Suprapubic skin (tissue), 4 donors: ENCODE measurements around the gene RNF167. TPM values are rescaled to one million over a fixed set of nuclear protein-coding genes. Genes with fewer than 3 reads are reported as not detected.
A peak's percentile ranks its signal among the peaks of the same experiment; 100 is the strongest.

Source experiments
- DNase-seq, 2 donors: peaks; one replicate each; pipeline ENCODE4 v3.0.0-alpha.2; 2019; ENCODE audit warnings: low spot score in 2 of 2
- H3K27ac ChIP-seq: fragments of 200-600 bp; sonication (generic); one replicate; pipeline ENCODE4 v1.5.1; 2019
- H3K27me3 ChIP-seq: fragments of 200-600 bp; sonication (generic); one replicate; pipeline ENCODE4 v1.5.1; 2019
- H3K36me3 ChIP-seq: fragments of 200-600 bp; sonication (generic); one replicate; pipeline ENCODE4 v1.5.1; 2019
- H3K4me1 ChIP-seq: fragments of 200-600 bp; sonication (generic); one replicate; pipeline ENCODE4 v1.5.1; 2019
- H3K4me3 ChIP-seq: fragments of 200-600 bp; sonication (generic); one replicate; pipeline ENCODE4 v1.5.1; 2019; ENCODE audit warnings: mild to moderate bottlenecking
- H3K9me3 ChIP-seq: fragments of 200-600 bp; sonication (generic); one replicate; pipeline ENCODE4 v1.5.1; 2019
- CTCF ChIP-seq, 2 donors: fragments of 200-600 bp in 1 of 2; fragments of 450-650 bp in 1 of 2; sonication (generic) in 1 of 2; IDR thresholded peaks; one replicate each; pipeline ENCODE4 v1.5.1; 2016 to 2019; ENCODE audit warnings: antibody characterized with exemption in 2 of 2, mild to moderate bottlenecking in 1 of 2, moderate library complexity in 1 of 2
- EP300 ChIP-seq: sonication (generic); formaldehyde crosslinking; IDR thresholded peaks from one replicate; pipeline ENCODE4 v1.6.1; 2017; ENCODE audit warnings: antibody characterized with exemption
- POLR2A ChIP-seq, 2 donors: fragments of 450-650 bp; IDR thresholded peaks; one replicate each; pipeline ENCODE4 v1.6.1; 2017; ENCODE audit warnings: antibody characterized with exemption in 2 of 2, mild to moderate bottlenecking in 2 of 2, moderate library complexity in 2 of 2
- POLR2AphosphoS5 ChIP-seq, 3 donors: sonication (generic); formaldehyde crosslinking; IDR thresholded peaks; one replicate each; pipeline ENCODE4 v1.6.1; 2017; ENCODE audit warnings: antibody characterized with exemption in 3 of 3
- WGBS: methylation state at CpG from one replicate; pipeline ENCODE4 v1.1.5; 2018; 5-methylcytosine and 5-hydroxymethylcytosine counted together
- total RNA-seq, 4 donors: library from RNA; depleted of rRNA; stranded (reverse); fragments of >200 nt; gene quantifications; one replicate each; pipeline ENCODE4 v1.1.0, GENCODE V29; 2016

RNF167 gene
- total RNA-seq, 4 donors from 2014 or later, result 74.1 to 118 (median 99.4) TPM

GRCh38 chr17:4982305-4982704 lies 42.2 kb downstream of the RNF167 start:
- 73% methylated on average over 5 of the region's 5 CpGs for WGBS
- no peak overlapping the region for H3K4me3 ChIP-seq
- TF ChIP-seq CTCF (IDR thresholded peaks at IDR 0.05), result no peak
- no peak for TF ChIP-seq POLR2AphosphoS5 (IDR thresholded peaks at IDR 0.05)
- no peak for DNase-seq
- H3K36me3 ChIP-seq, result peaks cover 64% of the 10 kb centered on the region
- no peaks in the 10 kb centered on the region for H3K27me3 ChIP-seq
- peaks cover 20% of the 10 kb centered on the region for H3K4me1 ChIP-seq
- no peak overlapping the region for H3K27ac ChIP-seq
- H3K9me3 ChIP-seq, result no peaks in the 10 kb centered on the region

- no peaks in the 10 kb centered on the region for H3K27me3 ChIP-seq
- TF ChIP-seq POLR2A (IDR thresholded peaks at IDR 0.05) (no peak), POLR2AphosphoS5 (IDR thresholded peaks at IDR 0.05) (no peak), CTCF (IDR thresholded peaks at IDR 0.05) (no peak), EP300 (no peak)
- H3K4me1 ChIP-seq, result peaks cover 27% of the 10 kb centered on the region
- peaks cover 26% of the 10 kb centered on the region for H3K36me3 ChIP-seq
- no peaks in the 10 kb centered on the region for H3K9me3 ChIP-seq
- H3K27ac ChIP-seq, result peak overlapping the region; percentile 89
- 21% methylated on average over 4 of the region's 5 CpGs for WGBS
- DNase-seq, result no peak
- H3K4me3 ChIP-seq, result peak overlapping the region; percentile 84
Observed at GRCh38 chr17:4986403-4986802, 46.3 kb downstream of the RNF167 start.

DNA sequence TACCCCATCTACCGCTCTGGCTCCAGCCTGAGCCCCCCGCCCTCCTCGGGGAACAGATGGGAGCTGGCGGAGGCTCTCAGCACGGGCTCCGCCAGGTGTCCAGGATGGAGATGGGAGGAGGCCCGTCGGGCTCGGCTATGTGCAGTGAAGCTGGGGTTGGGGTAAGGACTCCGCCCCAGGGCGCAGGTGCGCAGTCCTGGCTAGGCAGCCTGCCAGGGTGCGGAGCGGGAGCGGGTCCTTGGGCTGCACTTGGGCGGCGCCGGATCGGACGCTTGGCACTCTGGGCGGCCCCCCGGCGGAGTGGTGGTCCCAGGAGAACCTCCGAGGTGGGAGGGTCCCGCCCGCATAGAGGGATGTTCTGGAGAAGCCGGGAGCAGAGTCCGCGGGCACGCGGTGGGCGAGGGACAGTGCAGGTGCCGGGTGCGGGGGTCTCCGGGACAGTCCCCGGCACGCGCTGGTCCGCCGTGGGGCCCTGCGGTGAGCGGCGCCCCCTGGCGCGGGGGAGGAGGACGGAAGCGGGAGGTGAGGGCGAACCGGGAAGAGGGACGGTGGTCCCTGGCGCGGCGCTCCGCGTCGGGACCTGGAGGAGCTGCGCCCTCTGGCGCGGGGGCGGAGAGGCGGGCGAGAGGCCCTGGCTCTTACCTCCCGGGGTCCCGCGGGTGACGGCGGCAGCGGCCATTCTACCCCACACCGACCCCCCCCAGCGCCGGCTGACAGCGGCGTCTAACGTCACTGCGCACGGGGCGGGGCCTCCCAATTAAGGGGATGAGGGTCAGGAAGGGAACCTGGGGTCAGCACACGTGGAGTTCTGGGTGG lies 47.1 kb downstream of the RNF167 start, which contains the start of gene CAMTA2:
CAMTA2 (minus strand) TSS at position 725 of the 816 bp plus-strand sequence. CDS start 1,453 bp downstream, outside the sequence.
- DNase-seq, result peak; percentile 94 to 96
- Histone ChIP-seq H3K4me1 (peaks cover 27% of the 10 kb centered on the region), H3K4me3 (peak within 1 kb of the TSS; percentile 84), H3K27ac (peak within 1 kb of the TSS; percentile 89), H3K9me3 (no peaks in the 10 kb centered on the region), H3K36me3 (peaks cover 18% of the 10 kb centered on the region), H3K27me3 (no peaks in the 10 kb centered on the region)
- WGBS, result 7% methylated on average over 10 of the region's 78 CpGs
- TF ChIP-seq POLR2AphosphoS5 (IDR thresholded peaks at IDR 0.05) (no peak), CTCF (IDR thresholded peaks at IDR 0.05) (peak in 1 of 2 donors; percentile 65), POLR2A (IDR thresholded peaks at IDR 0.05) (peak in 1 of 2 donors; percentile 70), EP300 (no peak)

DNA sequence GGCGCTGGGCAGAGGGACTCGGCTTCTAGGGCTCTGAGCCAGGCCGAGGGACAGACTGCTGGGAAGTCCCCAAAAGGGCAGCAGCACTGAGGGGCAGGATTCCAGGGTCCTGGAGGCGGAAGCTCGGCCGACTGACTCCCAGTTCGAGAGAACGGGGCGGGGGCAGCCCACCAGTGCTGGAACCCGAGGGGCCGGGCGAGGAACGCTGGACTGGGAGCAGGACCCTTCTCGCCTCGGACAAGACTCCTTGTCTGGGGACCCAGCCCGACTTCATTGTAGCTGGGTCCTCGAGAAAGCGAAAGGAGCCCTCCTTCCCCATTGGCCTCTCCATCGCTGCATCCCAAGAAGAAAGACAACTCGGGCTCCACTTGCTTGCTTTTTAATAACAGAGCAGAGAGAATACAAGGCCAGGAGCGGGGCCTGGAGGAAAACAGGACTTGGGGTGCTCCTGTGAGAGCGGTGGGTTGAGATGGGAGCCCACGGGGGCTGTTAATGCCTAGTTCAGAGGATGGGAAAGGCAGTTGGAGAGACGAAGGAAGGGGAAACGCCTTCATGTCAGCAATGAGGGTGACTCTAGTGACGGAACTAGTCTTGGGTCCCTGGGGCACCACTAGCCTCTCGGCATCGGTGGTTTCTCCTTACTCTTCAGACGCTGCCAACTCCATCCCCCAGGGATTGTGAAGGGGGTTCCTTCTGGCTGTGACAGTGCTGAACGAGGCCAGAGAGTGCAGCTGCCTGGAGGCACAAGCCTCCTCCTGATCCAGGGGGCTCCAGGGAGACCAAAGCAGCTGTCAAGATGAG lies 47.9 kb downstream of the RNF167 start:
- H3K4me1 ChIP-seq, result peaks cover 27% of the 10 kb centered on the region
- no peak for TF ChIP-seq POLR2AphosphoS5 (IDR thresholded peaks at IDR 0.05)
- peaks cover 10% of the 10 kb centered on the region for H3K36me3 ChIP-seq
- WGBS, result 3% methylated on average over 14 of the region's 30 CpGs
- peak overlapping the region; percentile 84 for H3K4me3 ChIP-seq
- H3K27me3 ChIP-seq, result no peaks in the 10 kb centered on the region
- H3K9me3 ChIP-seq, result no peaks in the 10 kb centered on the region
- H3K27ac ChIP-seq, result peak overlapping the region; percentile 89
- DNase-seq, result no peak

- Histone ChIP-seq H3K4me1 (peaks cover 18% of the 10 kb centered on the region), H3K27me3 (no peaks in the 10 kb centered on the region), H3K36me3 (no peaks in the 10 kb centered on the region), H3K9me3 (no peaks in the 10 kb centered on the region), H3K27ac (no peak overlapping the region), H3K4me3 (no peak overlapping the region)
- DNase-seq, result no peak
- WGBS, result 86% methylated on average over 6 of the region's 6 CpGs
- TF ChIP-seq POLR2A (IDR thresholded peaks at IDR 0.05) (no peak), POLR2AphosphoS5 (IDR thresholded peaks at IDR 0.05) (no peak), CTCF (IDR thresholded peaks at IDR 0.05) (no peak), EP300 (no peak)
Observed at GRCh38 chr17:4994081-4994595, 54.1 kb downstream of the RNF167 start.

Other genes with a start within 250 kb of the RNF167 start
- gene PELP1, start 236.1 kb upstream of the RNF167 start, total RNA-seq, result 10 to 100 TPM; 32.2 to 79.3 (median 60.9) TPM
- 10 to 100 TPM; 12.1 to 20.6 (median 16.0) TPM for gene ARRB2, start 229.6 kb upstream of the RNF167 start, total RNA-seq
- 10 to 100 TPM; 15.0 to 38.0 (median 26.4) TPM for gene MED11, start 208.8 kb upstream of the RNF167 start, total RNA-seq
- gene ZMYND15, start 200.4 kb upstream of the RNF167 start, total RNA-seq, result 1 to 10 TPM in 2 of 4 donors, under 1 TPM in 2; 0.40 to 2.8 (median 1.3) TPM
- gene CXCL16, start 200.3 kb upstream of the RNF167 start, total RNA-seq, result 10 to 100 TPM; 12.5 to 33.9 (median 18.8) TPM
- gene TM4SF5, start 168.4 kb upstream of the RNF167 start, total RNA-seq, result not detected
- gene VMO1, start 153.9 kb upstream of the RNF167 start, total RNA-seq, result 1 to 10 TPM in 2 of 4 donors, not detected in 2; 1.4 to 1.5 TPM
- under 1 TPM in 1 of 4 donors, not detected in 3; 0.80 TPM for gene GLTPD2, start 151.3 kb upstream of the RNF167 start, total RNA-seq
- 100 to 1,000 TPM in 3 of 4 donors, 10 to 100 TPM in 1; 68.6 to 250 (median 189) TPM for gene PSMB6, start 144.1 kb upstream of the RNF167 start, total RNA-seq
- gene PLD2, start 133.1 kb upstream of the RNF167 start, total RNA-seq, result 100 to 1,000 TPM in 1 of 4 donors, 10 to 100 TPM in 3; 53.5 to 134 (median 57.6) TPM
- 100 to 1,000 TPM; 141 to 352 (median 169) TPM for gene MINK1, start 106.9 kb upstream of the RNF167 start, total RNA-seq
- gene C17orf107, start 40.7 kb upstream of the RNF167 start, total RNA-seq, result 1 to 10 TPM; 3.7 to 9.8 (median 7.5) TPM
- 1 to 10 TPM; 1.7 to 6.0 (median 2.4) TPM for gene CHRNE, start 37.2 kb upstream of the RNF167 start, total RNA-seq
- not detected for gene GP1BA, start 8.0 kb upstream of the RNF167 start, total RNA-seq
- 10 to 100 TPM; 35.7 to 74.3 (median 41.6) TPM for gene SLC25A11, start 222 bp upstream of the RNF167 start, total RNA-seq
- gene PFN1, start 8.3 kb downstream of the RNF167 start, total RNA-seq, result 100 to 1,000 TPM; 392 to 756 (median 686) TPM
- gene ENO3, start 10.9 kb downstream of the RNF167 start, total RNA-seq, result 1 to 10 TPM; 2.0 to 4.2 (median 3.2) TPM
- gene SPAG7, start 27.5 kb downstream of the RNF167 start, total RNA-seq, result 10 to 100 TPM; 30.5 to 52.7 (median 47.1) TPM
- gene CAMTA2, start 47.4 kb downstream of the RNF167 start, total RNA-seq, result 10 to 100 TPM; 27.4 to 60.8 (median 34.6) TPM
- 1 to 10 TPM in 2 of 4 donors, under 1 TPM in 2; 0.73 to 1.4 (median 1.2) TPM for gene INCA1, start 57.3 kb downstream of the RNF167 start, total RNA-seq
- 100 to 1,000 TPM in 2 of 4 donors, 10 to 100 TPM in 2; 52.7 to 104 (median 97.8) TPM for gene KIF1C, start 57.7 kb downstream of the RNF167 start, total RNA-seq
- 10 to 100 TPM in 1 of 4 donors, 1 to 10 TPM in 3; 2.2 to 25.0 (median 5.9) TPM for gene SLC52A1, start 95.2 kb downstream of the RNF167 start, total RNA-seq
- 1 to 10 TPM; 2.7 to 6.2 (median 4.4) TPM for gene ZFP3, start 138.2 kb downstream of the RNF167 start, total RNA-seq
- 1 to 10 TPM; 3.7 to 6.7 (median 5.0) TPM for gene ZNF232, start 171.6 kb downstream of the RNF167 start, total RNA-seq
- 1 to 10 TPM in 1 of 4 donors, under 1 TPM in 2, not detected in 1; 0.16 to 1.4 (median 0.89) TPM for gene USP6, start 175.8 kb downstream of the RNF167 start, total RNA-seq